OCI-LY1 (cell line): ENCODE results near the gene TMEM198.

ENCODE experiments used
- CTCF ChIP-seq: fragments of 200-600 bp; sonication (generic), shearing (Covaris generic); IDR thresholded peaks from 2 replicates; pipeline ENCODE4 v1.5.1; 2017; ENCODE audit warnings: mild to moderate bottlenecking, antibody characterized with exemption, low read length, moderate library complexity, mixed read lengths
- EZH2 ChIP-seq: fragments of 200-600 bp; sonication (generic), shearing (Covaris generic); IDR thresholded peaks from 2 replicates; pipeline ENCODE4 v1.8.0; 2017; ENCODE audit warnings: borderline replicate concordance, mixed run types, mild to moderate bottlenecking, antibody characterized with exemption, low read length, moderate library complexity, mixed read lengths

- TF ChIP-seq CTCF (no peak), EZH2 (no peak)
These were observed at the start of gene TMEM198, which contains the start of gene CHPF for GRCh38 chr2:219543596-219544358.
